Activated naive CD4-positive, alpha-beta T cell (primary cell): Measurements from ENCODE around the gene TMEM125.

Experiments
- DNase-seq, 4 experiments: peaks; one replicate each; lab custom pipeline; 2025; lab: John Stamatoyannopoulos, UW

Gene TMEM125

DNA sequence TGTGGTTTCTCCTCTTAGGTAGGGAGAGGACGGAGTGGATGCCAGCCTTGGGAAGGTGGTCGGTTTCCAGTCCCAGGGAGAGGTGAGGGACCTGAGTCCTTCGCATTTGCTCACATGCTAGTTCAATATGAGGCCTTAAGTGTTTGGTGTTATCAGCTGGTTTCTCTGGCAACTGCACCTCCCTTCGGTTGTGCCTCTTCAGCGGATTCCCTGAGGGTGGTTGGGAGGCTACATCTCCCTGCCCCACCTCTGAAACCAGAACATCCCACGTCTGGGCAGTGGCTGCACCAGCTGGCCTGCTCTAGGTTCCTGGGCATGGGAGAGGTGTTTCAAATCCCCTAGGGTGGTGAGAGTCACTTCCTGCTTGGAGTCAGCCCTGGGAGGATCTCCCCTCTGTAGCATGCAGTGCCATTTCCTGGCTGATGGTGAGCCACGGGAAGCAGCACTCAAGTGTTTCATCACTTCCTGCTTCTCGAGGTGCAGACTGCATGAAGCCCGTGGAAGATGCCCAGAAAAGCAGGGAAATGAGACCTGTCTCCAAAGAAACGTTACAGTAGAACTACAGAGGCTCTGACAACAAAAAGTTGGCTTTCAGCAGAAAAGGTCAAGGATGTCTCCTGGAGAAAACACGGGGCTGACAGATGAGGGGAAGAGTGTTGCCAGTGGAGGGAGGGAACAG is 4.5 kb downstream of the TMEM125 start:
- peak in 2 of 4 experiments; percentile 4 to 21 for DNase-seq

DNA sequence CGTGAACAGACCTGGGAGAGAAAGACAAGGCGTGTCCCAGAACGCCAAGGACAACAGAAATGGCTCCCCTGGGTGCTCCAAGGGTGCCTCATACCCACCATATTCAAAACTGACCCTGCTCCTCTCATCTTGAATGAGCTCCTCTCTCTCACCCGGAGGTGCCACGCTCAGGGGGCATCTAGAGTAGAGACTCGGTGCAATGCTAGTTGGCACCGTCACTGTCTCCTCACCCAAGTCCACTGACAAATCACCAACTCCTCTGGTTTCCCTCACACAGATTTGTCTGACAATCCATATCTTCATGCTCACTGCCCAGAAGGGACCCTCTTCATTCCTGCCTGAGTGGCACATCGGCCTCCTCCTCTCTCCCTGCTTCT is 5.0 kb downstream of the TMEM125 start:
- no peak for DNase-seq

DNA sequence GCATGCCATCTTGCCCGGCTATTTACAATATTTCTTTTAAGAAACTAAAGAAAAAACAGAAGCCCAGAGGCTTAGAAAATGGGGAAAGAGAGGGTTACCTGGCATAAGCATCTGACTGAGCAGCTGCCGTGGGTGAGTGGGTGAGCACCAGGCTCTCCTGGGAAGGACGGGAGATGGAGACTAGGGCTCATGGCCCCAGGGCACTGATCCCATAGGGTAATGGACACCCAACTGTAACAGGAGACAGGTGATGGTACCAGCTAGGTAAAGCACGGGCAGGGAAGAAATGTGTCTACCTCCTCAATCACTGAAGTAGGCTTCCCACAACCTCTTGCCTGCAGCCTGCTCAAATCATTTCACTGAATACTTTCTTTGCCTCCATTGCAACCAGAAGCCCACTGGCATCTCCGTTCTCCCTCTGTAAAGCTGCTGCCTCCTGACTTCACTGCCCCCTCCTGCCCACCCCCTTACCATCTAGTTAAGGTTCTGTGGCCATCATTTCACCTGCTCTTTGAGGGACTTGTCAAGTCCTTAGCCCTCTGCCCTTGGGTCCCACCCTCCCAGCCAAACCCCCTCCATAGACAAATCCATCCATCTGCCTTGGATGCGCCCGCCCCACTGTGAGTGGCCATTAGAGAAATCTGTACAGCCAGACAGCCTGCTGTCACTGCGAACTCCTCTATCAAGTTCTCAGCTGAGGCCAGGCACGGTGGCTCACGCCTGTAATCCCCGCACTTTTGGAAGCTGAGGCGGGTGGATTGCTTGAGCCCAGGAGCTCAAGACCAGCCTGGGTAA is 6.2 kb downstream of the TMEM125 start:
- DNase-seq, result no peak

DNA sequence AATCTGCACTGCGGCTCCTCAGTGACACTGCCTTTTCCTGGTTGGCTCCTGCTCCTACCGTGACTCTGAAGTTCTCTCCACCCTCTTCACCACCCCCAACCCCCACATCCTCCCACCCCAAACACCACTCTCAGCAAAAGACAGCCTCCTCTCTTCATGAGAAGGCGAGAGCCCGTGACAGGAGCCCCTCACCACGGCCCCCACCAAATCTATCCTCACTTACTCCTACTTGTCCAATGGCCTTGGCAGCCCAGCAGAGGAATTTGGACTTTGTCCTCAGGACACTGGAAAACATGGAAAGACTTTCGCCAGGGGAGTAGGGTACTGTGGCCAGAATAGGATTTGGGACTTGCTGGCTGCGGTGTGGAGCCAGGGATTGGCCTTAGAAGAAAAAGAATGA is 6.9 kb downstream of the TMEM125 start:
- no peak for DNase-seq

DNA sequence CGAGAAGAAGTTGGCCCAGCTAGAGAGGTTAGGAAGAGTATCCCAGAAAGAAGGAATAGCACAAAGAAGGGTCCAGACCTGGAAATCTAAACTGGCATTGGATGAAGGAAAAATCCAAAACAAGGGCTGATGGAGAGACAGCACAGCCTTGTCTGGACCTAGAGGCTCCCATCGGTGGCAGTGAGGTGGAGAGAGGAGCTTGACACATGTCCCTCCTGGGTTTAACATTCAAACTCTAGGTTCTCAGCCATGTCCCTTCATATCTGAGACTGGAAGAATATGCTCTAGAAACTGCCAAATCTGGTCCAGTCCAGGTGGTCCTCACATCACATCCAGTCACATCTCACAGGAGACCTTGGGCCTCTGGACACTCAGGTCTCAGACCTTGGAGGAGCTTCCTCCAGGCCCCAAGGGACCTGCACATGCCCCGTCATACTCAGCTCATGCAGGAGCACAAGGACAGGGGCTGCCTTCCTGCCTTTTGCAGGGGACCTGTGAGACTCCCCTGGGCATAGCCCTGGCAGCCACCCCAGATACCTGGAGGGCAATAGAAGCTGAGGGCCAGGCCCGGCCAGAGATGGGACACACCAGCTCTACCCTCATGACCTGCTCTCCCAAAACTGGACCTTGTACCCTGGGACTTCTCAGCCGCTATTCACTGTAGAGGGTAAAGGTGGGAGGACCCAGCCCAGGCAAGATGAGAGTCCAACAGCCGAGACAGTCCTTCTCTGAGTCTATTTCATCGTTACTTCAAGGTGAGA is 7.5 kb downstream of the TMEM125 start:
- no peak for DNase-seq

DNA sequence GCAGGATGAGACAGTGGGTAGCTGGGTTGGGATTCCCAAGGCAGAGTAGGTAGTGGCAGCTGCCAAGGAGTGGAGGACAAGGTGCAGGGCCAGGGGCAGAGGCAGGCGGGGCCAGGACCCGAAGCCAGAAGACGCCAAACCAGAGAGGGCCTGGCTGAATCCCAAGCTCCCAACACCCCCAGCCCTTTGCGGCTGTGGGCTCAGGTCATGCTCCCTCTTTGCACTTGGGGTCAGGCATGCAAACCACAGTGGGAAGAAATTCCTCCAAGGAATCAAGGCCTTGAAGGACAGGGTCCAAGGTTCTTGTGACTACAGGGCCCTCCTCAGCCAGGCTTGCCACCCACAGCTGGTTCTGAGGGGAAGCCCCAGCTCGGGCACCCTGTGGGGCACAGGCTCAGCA is 9.4 kb downstream of the TMEM125 start:
- no peak for DNase-seq

DNA sequence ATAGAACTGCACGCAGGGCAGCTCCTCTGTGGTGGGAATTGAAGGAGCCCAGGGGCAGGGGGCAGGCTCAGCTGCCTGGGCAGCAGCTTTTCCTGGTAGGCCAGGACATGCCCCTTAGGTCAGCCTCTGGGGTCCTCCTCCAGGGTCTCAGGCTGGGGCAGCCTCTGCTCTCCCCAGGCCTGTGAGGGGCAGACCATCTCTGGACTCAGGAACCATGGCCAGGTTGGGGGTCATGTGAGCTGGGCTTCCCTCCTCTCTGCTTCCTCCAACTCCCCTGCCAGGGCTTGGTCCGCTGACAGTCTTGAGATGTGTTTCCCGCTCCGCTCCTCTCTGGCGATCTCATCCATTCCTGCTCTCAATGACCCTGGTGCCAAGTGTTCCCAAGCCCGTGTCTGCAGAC is 9.9 kb downstream of the TMEM125 start:
- DNase-seq, result no peak

DNA sequence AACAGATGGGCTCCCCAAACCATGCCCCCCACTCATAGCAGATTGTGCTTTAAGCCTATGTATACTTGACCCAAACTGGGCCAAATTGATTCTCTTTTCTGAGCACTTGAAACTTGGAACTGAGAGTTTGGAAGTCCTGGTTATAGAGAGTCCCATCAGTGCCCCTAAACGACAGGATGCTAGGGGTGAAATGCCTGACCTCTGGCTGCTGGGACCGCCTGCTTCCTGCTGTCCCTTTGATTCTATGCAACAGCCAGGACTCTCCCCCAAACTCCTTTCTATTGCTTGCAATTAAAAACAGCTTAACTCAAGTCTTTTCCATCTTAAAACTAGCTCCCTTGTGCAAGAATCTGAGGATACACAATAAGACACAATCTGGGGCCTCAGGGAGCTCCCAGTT is 10.9 kb downstream of the TMEM125 start:
- DNase-seq, result no peak

DNA sequence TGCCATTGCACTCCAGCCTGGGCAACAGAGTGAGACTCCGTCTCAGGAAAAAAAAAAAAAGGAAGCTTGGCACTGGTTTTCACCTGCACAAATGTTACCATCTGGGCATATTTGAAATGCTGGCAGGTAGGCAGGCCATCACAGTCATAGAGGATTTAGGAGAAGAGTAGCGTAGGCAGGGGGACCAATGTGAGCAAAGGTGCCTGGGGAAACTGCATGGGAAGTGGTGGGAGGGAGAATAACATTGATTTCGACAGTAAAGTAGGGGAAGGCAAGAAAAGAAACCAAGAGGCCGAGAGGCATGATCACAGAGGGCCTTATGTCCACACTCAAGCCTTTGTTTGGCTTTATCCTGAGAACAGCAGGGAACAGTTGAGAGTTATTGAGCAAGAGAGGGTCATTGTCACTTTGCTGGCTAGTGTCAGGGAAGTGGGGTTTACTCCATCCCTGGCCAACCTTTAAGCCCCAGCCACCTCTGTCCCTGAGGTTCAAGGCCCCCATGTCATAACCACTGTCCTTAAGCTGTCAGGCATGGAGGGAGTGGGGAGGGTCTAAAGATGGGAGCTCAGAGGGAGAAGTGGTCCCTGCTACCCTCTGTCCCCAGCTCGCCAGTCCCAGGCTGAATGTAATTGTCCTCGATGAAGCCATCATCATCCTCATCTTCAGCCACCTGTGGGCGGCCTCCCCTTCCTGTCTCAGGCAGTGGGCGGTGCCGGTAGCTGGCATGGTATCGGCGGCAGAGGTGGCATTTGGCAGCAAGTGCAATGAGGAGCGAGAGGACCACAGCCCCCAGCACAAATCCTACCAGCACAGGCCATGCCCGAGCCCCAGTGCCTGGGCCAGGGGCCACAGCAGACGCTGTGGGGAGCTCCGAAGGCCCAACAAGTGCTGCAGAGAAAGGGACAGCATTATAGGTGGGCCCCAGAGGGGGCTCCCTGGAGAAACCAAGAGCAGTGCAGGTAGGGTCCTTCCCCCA is 12.7 kb downstream of the TMEM125 start:
- no peak for DNase-seq

DNA sequence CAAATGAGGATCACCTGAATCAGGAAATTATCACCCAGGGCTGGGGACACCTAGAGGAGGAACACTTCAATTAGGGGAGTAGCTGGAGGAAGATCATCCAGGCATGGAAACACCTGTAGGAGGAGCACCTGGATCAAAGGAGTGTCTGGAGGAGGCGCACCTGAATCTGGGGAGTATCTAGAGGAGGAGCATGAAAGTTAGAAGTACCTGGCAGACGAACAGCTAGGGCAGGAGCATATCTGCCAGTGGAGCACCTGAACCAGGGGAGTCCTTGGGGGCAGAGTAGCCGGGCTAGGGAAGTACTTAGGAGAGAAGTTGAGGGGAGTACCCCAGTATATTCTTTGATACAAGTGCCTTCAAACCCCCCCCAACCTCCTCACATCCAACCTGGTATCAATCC is 14.3 kb downstream of the TMEM125 start:
- DNase-seq, result no peak

DNA sequence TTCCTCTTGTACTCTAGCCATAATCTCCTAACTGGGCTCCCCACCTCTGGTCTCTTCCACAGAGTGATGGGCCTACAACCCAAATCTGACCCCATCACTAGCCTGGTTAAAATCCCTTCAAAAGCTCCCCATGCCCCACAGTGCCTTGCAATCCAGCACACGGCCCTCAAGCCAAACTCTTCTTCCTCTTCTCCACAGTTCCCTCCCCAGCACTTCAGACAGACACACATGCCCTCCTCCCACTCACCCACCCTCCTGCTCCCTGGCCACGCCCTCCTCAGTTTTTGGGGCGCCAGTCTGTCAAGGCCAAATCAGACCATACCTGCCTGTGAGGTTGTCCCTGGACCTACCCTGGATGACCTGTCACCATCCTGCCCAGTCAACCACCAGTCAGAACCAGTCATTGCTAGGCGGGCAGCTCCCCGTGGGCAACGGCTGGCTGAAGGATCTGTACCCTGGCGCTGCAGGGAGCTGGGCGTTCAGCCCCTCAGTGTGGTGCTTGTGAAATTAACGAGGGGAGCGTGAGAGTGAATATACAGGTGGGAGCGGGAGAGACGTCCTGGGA is 14.8 kb downstream of the TMEM125 start:
- DNase-seq, result no peak

DNA sequence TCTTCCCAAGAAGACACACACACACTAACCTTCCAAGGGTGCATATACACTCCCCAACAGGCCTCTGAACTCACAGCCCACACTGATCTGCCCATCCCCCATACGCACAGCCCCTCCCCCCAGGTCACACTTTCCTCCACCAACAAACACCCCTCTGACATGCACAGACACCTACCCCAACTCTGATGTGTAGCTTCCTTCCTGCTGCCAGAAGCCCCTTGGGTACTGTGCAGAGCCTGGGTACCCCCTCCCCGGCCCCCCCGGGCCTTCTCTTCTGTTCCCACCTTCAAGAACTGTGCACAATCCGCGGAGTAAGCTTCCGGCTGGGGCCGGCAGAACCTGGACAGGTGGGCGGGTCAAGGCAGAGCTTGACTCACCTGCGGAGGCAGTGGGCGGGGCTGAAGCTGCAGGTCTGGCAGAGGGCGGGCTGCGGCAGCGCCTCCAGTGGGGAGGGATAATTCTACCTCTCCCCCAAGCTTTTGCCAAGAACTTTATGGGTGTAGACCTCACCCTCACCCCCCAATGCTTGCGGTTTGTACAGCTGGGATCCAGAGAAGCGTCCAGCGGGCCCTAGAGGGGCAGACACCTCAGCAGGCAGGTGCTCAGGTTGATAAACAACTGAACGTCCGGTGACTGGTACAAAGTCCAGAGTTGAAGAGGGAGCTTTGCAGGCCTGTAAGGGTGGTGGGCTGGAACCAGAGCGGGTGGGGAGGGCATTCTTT is 15.6 kb downstream of the TMEM125 start, which contains the start of gene C1orf210:
Gene C1orf210 (minus strand): TSS at position 313 of the 722 bp plus-strand sequence. CDS start 2,311 bp downstream, outside the sequence.
- DNase-seq, result no peak

DNA sequence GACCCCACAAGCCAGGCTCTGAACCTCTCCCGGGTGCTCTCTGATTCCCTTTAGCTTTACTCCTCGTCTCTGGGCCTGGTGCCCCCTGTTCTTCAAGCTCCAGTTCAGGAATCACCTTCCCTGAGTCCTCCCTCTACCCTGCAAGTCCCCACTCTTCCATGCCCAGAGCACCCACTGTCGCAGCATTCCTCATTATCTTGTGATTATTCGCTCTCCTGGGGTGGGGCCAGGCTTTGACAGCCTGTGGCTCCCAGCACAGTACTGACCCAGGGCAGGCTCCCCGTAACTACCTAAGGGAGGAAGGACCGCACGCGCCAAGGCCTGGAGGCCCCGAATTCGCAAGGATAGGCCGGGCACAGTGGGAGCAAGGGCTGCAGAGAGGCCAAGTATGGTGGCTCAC is 16.3 kb downstream of the TMEM125 start:
- no peak for DNase-seq

DNA sequence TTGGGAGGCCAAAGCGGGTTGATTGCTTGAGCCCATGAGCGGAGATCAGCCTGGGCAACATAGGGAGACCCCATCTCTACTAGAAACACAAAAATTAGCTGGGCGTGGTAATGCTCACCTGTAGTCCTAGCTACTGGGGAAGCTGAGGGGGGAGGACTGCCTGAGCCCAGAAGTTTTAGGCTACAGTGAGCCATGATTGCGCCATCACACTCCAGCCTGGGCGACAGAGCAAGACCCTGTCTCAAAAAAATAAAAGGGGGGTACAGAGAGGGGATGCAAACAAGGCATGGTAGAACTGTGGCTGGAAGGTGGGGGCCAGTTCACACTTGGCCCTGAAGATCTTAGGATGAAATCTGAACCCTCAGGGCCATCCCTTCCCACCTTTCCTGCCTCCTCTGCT is 16.8 kb downstream of the TMEM125 start:
- DNase-seq, result no peak

DNA sequence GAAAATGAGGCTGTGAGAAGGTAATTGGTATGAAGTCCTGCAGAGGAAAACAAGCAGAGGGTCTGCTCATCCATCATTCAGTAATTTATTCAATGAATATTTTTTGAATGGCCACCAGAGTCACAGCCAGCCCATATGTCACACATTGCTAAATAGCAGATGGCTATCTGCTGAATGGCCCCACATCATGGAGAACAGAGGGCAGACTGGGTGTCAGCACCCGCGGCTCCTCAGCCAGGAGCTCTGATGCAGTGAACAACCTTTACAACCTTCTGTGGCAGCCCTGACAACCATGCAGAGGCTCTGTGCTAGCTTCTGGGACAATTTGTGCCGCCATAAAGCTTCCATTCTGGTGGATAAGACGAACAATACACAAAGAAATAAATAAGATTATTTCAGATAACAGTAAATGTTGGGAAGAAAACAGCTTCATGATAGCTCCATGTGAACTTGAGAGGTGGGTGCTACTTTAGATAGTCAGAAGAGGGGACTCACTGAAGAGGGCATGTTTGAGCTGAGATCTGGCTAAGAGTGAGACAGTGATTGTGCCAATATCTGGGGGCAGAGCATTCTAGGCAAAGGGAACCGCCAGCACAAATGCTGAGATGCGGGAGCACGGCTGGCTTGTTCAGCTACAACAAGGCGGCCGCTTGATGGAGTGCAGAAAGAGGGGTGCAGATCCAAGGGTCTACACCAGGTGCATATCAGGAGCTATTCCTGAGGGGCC is 18.4 kb downstream of the TMEM125 start:
- no peak for DNase-seq

DNA sequence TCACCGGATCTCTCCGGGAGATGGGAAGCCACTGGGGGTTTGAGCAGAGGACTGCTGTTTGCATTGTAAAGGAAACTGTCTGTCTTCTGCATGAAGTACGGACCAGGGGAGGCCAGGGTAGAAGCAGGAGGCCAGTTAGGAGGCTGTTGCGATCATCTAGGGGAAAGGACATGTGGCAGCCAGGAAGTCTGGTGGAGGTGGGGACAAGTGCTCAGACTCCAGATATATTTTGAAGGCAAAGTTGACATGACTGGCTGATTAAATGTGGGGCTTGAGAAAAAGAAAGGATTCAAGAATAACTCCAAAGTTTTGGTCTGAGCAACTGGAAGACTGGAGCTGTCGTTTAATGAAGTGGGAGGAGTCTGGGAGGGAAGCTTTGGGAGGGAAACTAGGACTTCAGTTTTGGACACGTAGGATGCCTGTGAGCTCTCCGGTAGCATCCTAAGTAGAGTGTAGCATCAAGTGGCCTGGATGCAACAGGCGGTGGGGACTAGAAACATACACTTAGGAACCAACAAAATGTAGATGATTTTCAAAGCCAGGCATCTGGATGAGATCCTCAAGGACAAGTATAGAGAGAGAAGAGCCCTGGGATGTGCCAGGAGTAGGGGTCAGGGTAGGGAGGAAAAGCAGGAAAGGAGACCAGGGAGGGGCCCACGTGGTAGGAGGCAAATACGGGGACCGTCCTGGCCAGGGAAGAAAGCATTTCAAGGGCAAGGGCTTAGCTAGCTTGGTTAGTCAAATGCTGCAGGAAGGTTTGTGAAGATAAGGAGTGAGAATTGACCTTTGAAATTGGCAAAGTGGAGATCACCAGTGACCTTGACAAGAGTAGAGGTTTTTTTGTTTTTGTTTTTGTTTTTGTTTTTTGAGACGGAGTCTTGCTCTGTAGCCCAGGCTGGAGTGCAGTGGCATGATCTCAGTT is 19.3 kb downstream of the TMEM125 start:
- DNase-seq, result no peak

DNA sequence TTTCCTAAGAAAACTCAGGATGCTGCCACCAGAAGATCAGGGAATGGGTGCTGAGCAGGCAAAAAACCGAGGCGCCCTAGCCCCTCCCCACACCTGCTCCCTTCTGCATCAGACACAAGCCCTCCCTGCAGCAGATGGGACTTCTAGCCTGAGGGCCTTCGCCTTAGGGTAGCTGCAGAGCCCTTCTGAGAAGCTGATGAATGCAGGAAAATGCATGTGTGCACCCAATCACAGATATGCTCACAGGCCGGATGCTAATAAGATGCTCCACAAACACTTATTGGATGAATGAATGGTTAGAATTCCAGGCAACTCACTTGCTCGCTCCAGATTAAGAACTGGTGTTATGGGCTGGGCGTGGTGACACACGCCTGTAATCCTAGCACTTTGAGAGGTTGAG is 22.4 kb downstream of the TMEM125 start:
- DNase-seq, result no peak

DNA sequence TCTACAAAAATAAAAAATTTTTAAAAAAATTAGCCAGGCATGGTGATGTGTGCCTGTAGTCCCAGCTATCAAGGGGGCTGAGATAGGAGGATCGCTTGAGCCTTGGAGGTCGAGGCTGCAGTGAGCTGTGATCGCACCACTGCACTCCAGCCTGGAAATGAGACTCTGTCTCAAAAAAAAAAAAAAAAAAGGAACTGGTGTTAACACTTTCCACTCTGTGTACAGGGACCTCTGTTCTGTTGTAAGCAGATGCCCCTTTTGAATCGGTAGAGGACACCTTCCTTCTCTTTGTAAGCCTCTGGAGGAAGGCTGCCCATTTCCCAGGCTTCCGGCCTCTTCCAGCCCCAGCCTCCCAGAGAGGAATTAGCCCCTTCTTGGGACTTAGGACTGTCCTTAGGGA is 22.9 kb downstream of the TMEM125 start:
- DNase-seq, result no peak

DNA sequence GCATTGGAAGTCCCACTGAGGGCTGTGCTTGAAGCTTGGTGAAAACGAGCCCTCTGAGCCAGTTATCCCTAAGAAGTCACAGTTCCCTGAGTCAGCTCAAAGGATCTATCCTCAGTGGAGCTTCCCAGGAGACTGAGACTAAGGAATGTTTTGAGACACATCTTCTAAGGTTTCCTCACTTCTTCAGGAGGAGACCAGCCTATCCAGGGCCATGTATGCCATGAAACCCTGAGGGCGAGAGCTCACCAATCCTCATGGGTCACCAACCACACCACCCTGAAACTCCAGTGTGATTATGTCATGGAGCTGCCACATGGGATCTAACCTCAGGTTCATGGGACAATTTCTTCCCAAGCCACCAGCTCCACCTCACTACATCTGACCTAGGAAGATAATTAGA is 23.4 kb downstream of the TMEM125 start:
- no peak for DNase-seq
